ENCODE data around the gene HTR2B.

DNA sequence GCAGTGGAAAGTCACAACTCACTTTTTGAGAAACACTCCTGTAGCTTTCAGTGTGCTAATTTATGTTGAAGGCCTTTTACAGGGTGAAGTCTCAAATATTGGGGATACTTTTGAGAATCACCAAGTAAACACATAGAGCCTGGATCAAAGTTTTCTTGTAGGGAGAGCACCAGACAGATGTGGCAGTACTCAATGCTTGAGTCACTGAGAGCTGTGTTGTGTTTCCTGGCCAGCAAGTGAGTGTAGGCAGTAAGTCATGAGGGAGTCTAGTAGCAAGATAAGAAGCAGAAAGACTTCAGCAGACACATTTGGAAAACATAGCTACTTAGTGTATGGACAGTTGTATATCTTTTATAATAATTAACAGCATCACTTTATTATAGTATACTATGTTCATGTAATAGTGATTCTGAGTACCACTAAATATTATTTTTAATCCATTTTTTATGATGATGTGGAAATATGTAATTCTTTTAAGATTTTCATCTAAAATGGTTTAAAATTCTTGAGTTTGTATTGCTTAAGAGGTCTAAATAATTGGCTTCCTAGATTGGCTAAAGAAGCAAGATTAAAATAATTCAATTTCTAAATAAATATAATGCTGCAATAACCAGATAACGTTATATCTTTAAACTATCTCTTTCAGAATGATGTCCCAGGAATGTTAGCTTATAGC is 55.3 kb downstream of the HTR2B start:
- TF ChIP-seq, protein P1, sequence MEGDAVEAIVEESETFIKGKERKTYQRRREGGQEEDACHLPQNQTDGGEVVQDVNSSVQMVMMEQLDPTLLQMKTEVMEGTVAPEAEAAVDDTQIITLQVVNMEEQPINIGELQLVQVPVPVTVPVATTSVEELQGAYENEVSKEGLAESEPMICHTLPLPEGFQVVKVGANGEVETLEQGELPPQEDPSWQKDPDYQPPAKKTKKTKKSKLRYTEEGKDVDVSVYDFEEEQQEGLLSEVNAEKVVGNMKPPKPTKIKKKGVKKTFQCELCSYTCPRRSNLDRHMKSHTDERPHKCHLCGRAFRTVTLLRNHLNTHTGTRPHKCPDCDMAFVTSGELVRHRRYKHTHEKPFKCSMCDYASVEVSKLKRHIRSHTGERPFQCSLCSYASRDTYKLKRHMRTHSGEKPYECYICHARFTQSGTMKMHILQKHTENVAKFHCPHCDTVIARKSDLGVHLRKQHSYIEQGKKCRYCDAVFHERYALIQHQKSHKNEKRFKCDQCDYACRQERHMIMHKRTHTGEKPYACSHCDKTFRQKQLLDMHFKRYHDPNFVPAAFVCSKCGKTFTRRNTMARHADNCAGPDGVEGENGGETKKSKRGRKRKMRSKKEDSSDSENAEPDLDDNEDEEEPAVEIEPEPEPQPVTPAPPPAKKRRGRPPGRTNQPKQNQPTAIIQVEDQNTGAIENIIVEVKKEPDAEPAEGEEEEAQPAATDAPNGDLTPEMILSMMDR (IDR thresholded peaks at IDR 0.05 in 2 of 3, conservative IDR thresholded peaks at IDR 0.05 in 1 of 3; ENCODE audit: borderline replicate concordance in 1 of 3, insufficient read depth in 1 of 3, low read depth in 2 of 3, low read length in 2 of 3), result no peak
- TF ChIP-seq FOSL1 (IDR thresholded peaks at IDR 0.05; ENCODE audit: low read depth), result no peak
